Pancreas (tissue), 10 donors: ENCODE measurements around the gene CD36. TPM values are rescaled to one million over a fixed set of nuclear protein-coding genes. Genes with fewer than 3 reads are reported as not detected.

ENCODE experiments used
- ATAC-seq, 4 donors: fragments of 200-7000 bp; cut with Tn5 transposase; one replicate each; pipeline versions ENCODE4 v1.8.0 to v1.9.1; 2020; ENCODE audit warnings: mild to moderate bottlenecking in 4 of 4, moderate library complexity in 4 of 4
- DNase-seq, 6 donors: peaks; one replicate each; pipeline ENCODE4 v3.0.0-alpha.2; 2020
- FAIRE-seq: peaks from 2 replicates; lab custom pipeline; 2012; peaks lifted over from hg19 to GRCh38; lab: Jason Lieb, UNC
- H3K27ac ChIP-seq, 4 donors: fragments of 200-600 bp; sonication (generic); 1 replicate in 3 of 4; 2 replicates in 1 of 4; pipeline versions ENCODE4 v1.5.0 to v1.8.0; 2020
- H3K27me3 ChIP-seq, 4 donors: fragments of 200-600 bp; one replicate each; pipeline ENCODE4 v1.8.0; 2021
- H3K36me3 ChIP-seq, 3 donors: fragments of 200-600 bp; sonication (generic) in 1 of 3; one replicate each; pipeline versions ENCODE4 v1.5.0 to v1.8.0; 2020 to 2021
- H3K4me1 ChIP-seq, 3 donors: fragments of 200-600 bp; one replicate each; pipeline ENCODE4 v1.8.0; 2021
- H3K4me3 ChIP-seq, 4 donors: fragments of 200-600 bp; sonication (generic) in 2 of 4; one replicate each; pipeline versions ENCODE4 v1.5.0 to v1.8.0; 2020 to 2021
- H3K9me3 ChIP-seq, 4 donors: fragments of 200-600 bp; one replicate each; pipeline ENCODE4 v1.8.0; 2021
- WGBS, 2 donors: extraction: QIAGEN DNeasy Blood & Tissue Kit; methylation state at CpG; one replicate each; pipeline ENCODE4 v1.1.7; 2013; 5-methylcytosine and 5-hydroxymethylcytosine counted together
- intact Hi-C, 3 donors: fragments of 100-400 bp; cut with DNase I; formaldehyde crosslinking; loops; one replicate each; pipeline versions ENCODE4 v1.11.1 to v1.14.2; 2022
- polyA plus RNA-seq, 2 donors: library from polyadenylated mRNA; stranded (reverse); fragments of 200-250 nt; gene quantifications; one replicate each; pipeline ENCODE4 v1.2.3, GENCODE V29; 2013
- total RNA-seq, 6 donors: library from RNA; stranded (reverse); fragmentation: NEBNext Ultra II Directional in 4 of 6; extraction: Animal tissue kit (Norgen Biotek cat#: 25700) in 4 of 6; gene quantifications; one replicate each; pipeline versions ENCODE4 v1.2.1 to v1.2.4, GENCODE V29; 2021 to 2023
- TF ChIP-seq, protein P1 (sequence below), 4 donors: fragments of 200-600 bp; sonication (generic) in 3 of 4; IDR thresholded peaks; one replicate each; pipeline versions ENCODE4 v1.5.0 to v1.8.0; 2021; ENCODE audit warnings: antibody characterized with exemption in 4 of 4
- donor health status: healthy with polysubstance abuse.
- donor health status: DM: no; HTN: no; CAD: no; lungs with moderate emphysema.
- donor health status: DM: no; HTN: no; CAD: no.
- donor health status: control.
- donor health status: control.
- donor health status: Bipolar disorder and iron deficiency.
- donor health status: DM: yes; HTN: yes; CAD: no.
- donor health status: DM: no; HTN: no; CAD: no.
- donor health status: DM: no; HTN: no; CAD: no.
- donor health status: DM: yes; HTN: yes; CAD: no.

CD36 gene
- total and polyA plus RNA-seq, 8 donors: 9.8 to 25.0 (median 16.3) TPM

DNA sequence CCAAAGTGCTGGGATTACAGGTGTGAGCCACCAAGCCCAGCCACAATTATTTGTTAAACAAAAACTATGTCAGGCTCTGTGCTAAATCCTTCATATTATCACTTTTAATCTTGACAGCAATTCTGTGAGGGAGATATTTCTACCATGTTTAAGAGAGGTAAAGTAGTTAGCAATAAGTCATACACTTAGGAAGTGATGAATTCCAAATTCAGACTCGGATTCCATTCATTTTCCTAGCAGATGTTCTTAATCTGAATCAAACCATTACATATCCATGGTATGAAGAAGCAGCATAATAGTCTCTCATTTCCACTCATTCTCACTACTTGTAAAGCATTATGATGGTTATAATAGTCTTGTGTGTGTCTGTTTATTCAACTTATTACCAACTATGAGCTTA, 2.9 kb upstream of the CD36 start:
- H3K4me1 ChIP-seq: peaks cover 0 to 5% (median 0%) of the 10 kb centered on the region in 3 donors
- 82 to 90% methylated on average over 1 of the region's 1 CpG for WGBS, 2 donors

DNA sequence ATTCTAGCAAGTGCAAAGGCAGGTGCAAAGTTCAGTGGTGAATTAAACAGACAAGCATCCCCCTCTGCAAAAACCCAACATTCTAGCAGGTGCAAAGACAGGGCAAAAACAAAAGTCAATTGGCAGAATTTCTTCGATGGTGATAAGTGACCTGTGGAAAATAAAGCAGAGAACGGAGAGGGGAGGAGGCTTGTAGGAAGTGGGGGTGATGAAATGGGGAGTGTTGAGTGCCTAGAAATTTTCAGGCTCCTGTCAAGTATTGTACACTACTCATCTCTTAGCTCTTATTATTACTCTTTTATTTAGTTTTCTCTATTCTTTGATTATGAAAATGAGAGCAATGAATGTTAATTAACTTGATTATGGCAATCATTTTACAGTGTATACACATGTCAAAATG, 2.4 kb upstream of the CD36 start:
- Histone ChIP-seq H3K4me1 (peaks cover 0 to 5% (median 0%) of the 10 kb centered on the region in 3 donors), H3K9me3 (no peaks in the 10 kb centered on the region), H3K36me3 (no peaks in the 10 kb centered on the region), H3K27ac (no peak overlapping the region), H3K4me3 (no peak overlapping the region), H3K27me3 (no peaks in the 10 kb centered on the region)
- FAIRE-seq (no peak), DNase-seq (no peak), ATAC-seq (no peak)
- intact Hi-C loops: no loop called here
- TF ChIP-seq, protein P1, sequence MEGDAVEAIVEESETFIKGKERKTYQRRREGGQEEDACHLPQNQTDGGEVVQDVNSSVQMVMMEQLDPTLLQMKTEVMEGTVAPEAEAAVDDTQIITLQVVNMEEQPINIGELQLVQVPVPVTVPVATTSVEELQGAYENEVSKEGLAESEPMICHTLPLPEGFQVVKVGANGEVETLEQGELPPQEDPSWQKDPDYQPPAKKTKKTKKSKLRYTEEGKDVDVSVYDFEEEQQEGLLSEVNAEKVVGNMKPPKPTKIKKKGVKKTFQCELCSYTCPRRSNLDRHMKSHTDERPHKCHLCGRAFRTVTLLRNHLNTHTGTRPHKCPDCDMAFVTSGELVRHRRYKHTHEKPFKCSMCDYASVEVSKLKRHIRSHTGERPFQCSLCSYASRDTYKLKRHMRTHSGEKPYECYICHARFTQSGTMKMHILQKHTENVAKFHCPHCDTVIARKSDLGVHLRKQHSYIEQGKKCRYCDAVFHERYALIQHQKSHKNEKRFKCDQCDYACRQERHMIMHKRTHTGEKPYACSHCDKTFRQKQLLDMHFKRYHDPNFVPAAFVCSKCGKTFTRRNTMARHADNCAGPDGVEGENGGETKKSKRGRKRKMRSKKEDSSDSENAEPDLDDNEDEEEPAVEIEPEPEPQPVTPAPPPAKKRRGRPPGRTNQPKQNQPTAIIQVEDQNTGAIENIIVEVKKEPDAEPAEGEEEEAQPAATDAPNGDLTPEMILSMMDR (IDR thresholded peaks at IDR 0.05): no peak
- WGBS, 2 donors: 55 to 72% methylated on average over 2 of the region's 2 CpGs

More for the DNA sequence above, 2.9 kb upstream of the CD36 start:
- Histone ChIP-seq H3K9me3 (no peaks in the 10 kb centered on the region), H3K4me3 (no peak overlapping the region), H3K27me3 (no peaks in the 10 kb centered on the region), H3K36me3 (no peaks in the 10 kb centered on the region), H3K27ac (no peak overlapping the region)
- intact Hi-C loops: no loop called here
- ATAC-seq: no peak
- TF ChIP-seq, protein P1 (IDR thresholded peaks at IDR 0.05): no peak
- no peak for FAIRE-seq
- no peak for DNase-seq

DNA sequence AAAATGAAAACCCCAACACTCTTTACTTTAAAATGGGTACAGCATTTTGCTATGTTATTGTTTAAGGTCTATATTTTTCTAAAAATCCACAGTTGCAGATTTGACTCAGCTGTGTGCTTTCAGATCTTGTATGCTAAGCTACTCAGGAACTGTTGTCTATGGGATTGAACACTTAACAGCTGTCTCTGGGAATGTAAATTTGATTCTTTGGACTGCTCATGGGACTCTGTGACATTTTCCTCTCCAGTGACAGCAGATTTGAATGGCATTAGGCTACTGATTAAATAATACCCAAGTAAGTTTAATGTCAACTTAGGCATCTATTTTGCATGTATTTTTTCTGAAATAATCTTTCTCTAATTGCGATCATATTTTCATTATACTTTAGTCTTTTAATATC, 1.7 kb upstream of the CD36 start:
- Histone ChIP-seq H3K4me1 (peaks cover 0 to 5% (median 0%) of the 10 kb centered on the region in 3 donors), H3K4me3 (no peak overlapping the region), H3K9me3 (no peaks in the 10 kb centered on the region), H3K27ac (no peak overlapping the region), H3K27me3 (no peaks in the 10 kb centered on the region), H3K36me3 (no peaks in the 10 kb centered on the region)
- ATAC-seq (no peak), DNase-seq (no peak), FAIRE-seq (no peak)
- intact Hi-C loops: no loop called here
- TF ChIP-seq, protein P1 (IDR thresholded peaks at IDR 0.05): no peak
- WGBS, 2 donors: 86 to 100% methylated on average over 1 of the region's 1 CpG

DNA sequence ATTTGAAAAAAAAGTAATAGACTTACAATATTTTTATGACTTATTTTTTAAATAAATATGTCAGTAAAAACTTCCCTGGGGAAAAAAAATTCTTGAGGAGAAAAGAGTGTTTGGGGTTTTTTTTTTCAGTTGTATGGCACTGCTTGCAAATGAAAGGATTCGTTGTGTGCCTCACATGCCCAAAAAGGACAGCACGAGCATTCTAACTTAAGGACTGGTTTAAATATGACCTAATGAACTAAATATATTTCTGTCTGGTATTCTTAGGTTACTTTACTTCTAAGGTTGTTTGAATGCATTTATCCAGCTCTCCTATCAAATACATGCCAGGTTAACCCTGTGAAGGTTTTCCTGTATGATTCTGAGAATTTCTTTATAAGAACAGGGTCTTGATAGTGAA, 988 bp upstream of the CD36 start:
- Histone ChIP-seq H3K4me1 (peaks cover 0 to 5% (median 0%) of the 10 kb centered on the region in 3 donors), H3K27ac (no peak overlapping the region), H3K9me3 (no peaks in the 10 kb centered on the region), H3K4me3 (no peak overlapping the region), H3K27me3 (no peaks in the 10 kb centered on the region), H3K36me3 (no peaks in the 10 kb centered on the region)
- DNase-seq (no peak), ATAC-seq (no peak), FAIRE-seq (no peak)
- TF ChIP-seq, protein P1 (IDR thresholded peaks at IDR 0.05): no peak
- 82 to 91% methylated on average over 2 of the region's 2 CpGs for WGBS, 2 donors
- intact Hi-C loops: no loop called here

DNA sequence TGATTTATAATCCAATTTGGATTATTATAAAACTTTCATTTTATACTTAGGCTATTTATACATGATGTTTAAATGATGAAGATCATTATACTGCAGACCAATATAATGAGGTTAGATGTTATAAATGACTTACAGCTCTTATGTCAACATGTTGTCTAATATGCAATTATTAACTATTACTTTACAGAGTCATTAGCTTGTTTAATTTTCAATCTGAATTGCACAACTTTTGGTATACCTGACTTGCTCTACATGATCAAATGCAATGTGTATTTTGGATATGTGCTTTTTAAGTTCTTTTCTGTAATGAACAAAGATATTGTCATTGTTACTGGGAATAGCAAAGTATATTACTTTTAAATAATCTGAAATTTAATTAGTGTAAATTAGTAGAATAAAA, 569 bp downstream of the CD36 start:
- intact Hi-C loops: no loop called here
- TF ChIP-seq, protein P1 (IDR thresholded peaks at IDR 0.05): no peak
- no peaks in the 10 kb centered on the region for H3K27me3 ChIP-seq
- no peaks in the 10 kb centered on the region for H3K36me3 ChIP-seq
- no peaks in the 10 kb centered on the region for H3K9me3 ChIP-seq
- ATAC-seq (no peak), FAIRE-seq (peak; percentile 29), DNase-seq (no peak)
- no peak overlapping the region for H3K27ac ChIP-seq
- H3K4me3 ChIP-seq: no peak overlapping the region
- no peaks in the 10 kb centered on the region for H3K4me1 ChIP-seq
